HuH-7 (cell line): Measurements from ENCODE around the gene PDZD4.

Experiments
- DNase-seq: peaks from one replicate; pipeline ENCODE4 v3.0.0; 2011; ENCODE audit warnings: low spot score

Gene PDZD4, protein sequence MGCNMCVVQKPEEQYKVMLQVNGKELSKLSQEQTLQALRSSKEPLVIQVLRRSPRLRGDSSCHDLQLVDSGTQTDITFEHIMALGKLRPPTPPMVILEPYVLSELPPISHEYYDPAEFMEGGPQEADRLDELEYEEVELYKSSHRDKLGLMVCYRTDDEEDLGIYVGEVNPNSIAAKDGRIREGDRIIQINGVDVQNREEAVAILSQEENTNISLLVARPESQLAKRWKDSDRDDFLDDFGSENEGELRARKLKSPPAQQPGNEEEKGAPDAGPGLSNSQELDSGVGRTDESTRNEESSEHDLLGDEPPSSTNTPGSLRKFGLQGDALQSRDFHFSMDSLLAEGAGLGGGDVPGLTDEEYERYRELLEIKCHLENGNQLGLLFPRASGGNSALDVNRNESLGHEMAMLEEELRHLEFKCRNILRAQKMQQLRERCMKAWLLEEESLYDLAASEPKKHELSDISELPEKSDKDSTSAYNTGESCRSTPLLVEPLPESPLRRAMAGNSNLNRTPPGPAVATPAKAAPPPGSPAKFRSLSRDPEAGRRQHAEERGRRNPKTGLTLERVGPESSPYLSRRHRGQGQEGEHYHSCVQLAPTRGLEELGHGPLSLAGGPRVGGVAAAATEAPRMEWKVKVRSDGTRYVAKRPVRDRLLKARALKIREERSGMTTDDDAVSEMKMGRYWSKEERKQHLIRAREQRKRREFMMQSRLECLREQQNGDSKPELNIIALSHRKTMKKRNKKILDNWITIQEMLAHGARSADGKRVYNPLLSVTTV

GRCh38 chrX:153829799-153830639 lies at the start of gene PDZD4:
Gene PDZD4 (minus strand): TSS chrX:153830544. CDS start chrX:153830298, 246 bp downstream.
- no peak for DNase-seq

DNA sequence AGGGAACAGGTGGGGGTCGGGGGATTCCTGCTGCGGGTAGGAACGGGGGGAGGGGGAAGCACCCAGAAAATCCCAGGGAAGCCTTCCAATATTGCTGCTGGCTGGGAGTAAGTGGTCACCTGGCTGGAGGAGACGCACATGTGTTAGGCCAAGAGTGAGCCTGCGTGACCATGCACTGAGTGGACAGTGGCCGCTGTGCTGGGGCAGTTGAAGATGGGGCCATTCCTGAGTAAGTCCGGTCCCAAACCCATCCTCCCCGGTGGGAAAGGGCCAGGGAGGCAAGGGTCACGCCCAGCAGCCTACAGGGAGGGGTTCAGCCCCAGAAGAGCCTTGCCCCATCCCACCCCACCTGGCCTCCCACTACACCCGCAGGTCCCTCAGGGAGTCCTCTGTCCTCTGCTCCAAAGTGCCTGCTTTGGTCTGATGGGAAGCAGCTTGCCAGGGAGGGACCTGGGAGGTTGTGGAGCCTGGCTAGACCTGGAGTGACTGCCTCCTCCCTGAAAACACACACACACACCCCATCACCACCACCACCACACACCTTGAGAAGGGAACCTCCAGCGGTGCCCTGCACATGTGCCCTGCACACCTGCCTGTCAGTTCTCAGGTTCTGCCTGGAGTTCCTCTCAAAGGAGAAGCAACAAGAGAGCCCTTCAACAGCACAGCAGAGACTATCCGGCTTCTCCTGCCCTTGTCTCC lies 49.5 kb upstream of the PDZD4 start:
- no peak for DNase-seq

GRCh38 chrX:153878969-153879653 lies 48.8 kb upstream of the PDZD4 start:
- DNase-seq, result no peak

DNA sequence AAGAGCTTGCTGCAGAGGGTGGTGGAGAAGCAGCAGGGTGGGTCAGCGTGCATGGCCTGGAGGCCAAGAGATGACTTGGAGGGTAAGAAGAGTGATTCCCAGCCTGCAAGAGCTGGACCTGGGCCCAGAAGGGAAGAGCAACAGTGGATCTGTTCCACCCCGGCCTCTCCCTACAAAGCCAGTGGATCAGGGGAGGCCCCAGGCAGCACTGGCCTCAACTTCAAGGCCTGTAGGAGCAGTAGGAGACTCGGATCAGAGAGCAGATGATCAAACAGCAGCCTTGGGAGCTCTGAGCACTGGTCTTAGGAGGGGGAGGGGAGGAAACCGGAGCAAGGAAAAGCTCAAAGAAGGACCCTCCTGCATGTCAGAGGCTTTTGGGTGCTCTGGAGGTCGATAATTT lies 48.0 kb upstream of the PDZD4 start:
- no peak for DNase-seq

GRCh38 chrX:153877571-153878261 lies 47.4 kb upstream of the PDZD4 start:
- no peak for DNase-seq

- no peak for DNase-seq
Measured at GRCh38 chrX:153876112-153876491, 45.8 kb upstream of the PDZD4 start.

GRCh38 chrX:153875391-153876111 lies 45.2 kb upstream of the PDZD4 start:
- peak; percentile 80 for DNase-seq

- no peak for DNase-seq
Measured at GRCh38 chrX:153874366-153875125, 44.2 kb upstream of the PDZD4 start.

DNA sequence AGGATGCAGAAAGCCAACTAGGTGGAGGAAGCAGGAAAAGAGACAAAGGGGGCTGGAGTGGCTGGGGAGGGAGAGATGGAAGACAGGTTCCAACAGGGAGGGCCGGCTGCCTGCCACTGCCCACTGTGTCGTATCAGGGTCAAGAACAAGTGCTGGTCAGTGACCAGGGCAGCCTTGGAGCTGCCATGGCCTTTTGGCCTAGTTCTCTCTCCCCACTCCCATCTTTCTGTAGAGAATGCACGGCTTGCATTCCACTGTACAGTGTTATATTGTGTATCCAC lies 43.7 kb upstream of the PDZD4 start:
- DNase-seq, result no peak

DNA sequence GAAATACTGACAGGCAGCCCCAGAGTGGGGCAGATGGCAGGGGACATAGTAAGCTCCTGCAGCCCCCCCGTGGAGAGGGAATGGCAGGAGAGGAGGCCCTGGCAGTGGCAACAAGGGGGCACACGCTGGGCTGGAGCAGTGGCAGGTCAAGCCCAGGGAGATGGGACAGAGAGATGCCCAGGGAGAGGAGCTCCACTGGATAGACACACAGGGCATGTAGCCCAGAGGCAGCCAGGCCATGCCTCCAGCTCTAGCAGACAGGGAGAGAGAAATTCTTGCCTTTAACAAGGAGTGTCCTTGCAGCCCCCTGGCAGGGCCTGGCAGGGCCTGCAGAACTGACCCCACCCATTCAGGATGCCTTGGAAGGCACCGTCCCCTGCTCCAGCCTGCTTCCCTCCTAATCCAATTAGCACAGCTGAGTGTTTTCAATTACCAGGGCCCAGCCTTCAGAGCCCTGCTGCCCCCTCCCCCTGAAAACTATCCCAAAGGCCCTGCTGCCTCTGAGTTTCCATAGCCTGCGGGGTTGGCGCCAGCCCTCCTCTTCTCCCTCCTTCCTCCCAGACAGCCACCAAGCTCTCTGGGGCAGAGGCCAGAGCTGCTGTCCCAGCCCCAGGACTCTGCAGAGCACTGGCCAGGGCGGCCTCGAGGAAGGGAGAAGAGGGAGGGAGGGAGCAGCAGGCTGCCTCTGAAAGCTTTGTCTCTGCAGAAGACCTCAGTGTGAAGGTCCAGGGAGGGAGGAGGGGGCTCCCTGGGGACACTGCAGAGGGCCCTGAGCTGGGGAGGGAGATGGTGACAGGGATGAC lies 43.1 kb upstream of the PDZD4 start:
- no peak for DNase-seq

DNA sequence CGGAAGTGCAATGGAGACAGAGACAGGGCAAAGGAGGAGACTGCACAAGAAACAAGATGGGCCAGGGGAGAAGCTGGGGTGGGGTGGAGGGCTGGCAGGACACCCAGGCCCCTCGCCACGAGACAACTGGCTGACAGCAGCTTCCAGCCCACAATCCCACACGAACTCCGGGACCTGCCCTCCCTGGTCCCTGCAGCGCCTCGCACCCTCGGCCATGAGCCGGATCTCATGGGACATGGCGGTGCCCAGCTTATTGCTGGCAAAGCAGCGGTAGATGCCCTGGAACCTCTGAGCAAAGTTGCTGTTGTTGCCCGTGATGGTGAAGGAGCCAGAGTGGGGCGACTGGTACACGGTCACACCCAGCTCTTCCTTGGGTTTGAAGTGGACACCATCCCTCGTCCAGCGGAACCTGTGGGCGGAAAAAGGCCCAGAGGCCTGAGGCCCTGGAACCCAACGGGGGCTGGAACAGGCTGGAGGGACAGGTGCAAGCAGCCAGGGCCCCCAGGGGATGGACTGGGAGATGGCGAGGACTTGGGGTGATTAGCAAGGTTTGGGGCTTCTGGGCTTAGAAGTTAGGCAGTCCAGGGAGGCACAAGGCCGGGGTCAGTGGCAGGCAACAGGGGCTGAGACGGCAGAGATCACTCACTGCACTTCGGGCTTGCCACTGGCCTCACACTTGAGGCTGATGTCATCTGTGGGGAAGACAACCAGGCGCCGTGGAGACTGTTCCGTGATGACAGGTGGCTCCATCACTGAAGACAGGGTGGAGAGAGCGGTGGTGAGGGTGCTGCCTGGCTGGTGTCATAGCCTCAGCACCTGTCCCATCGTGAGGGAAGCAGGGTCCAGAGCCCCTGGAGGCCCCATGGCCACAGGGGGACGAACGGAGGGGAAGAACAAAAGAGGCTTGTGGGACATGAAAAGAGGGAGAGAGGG lies 41.9 kb upstream of the PDZD4 start:
- DNase-seq, result no peak

GRCh38 chrX:153871451-153871850 lies 41.1 kb upstream of the PDZD4 start:
- no peak for DNase-seq

DNA sequence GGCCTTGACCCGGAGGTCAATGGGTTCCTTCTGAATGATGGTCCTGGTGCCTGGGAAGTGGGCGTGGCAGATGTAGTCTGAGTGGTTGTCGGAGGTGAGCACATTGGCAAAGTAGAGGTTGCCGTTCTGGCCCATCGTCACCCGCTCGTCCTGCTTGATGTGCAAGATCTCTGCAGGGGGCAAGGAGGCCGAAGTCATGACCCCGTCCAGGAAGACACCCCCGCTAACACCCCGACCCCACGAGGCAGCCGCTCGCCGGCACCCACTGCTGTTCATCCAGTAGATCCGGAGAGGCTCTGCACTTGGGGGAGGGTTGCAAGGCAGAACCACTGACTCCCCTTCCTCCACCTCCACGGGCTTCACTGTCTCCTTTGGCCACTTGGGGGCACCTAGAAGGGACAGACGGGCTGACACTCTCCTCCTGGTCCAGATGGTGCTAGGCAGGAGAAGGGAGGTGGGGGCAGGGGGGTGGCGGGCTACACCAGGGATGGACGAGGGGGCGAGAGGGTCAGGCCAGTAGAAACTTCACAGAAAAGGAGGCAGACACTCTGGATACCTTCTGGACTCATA lies 40.5 kb upstream of the PDZD4 start:
- no peak for DNase-seq

- no peak for DNase-seq
Measured at GRCh38 chrX:153870288-153870690, 39.9 kb upstream of the PDZD4 start.

GRCh38 chrX:153869473-153870287 lies 39.3 kb upstream of the PDZD4 start:
- no peak for DNase-seq
